Effector CD4-positive, alpha-beta T cell (primary cell): ENCODE data around the gene USP35.

Experiments used
- DNase-seq: peaks from one replicate; pipeline ENCODE4 v3.0.0-alpha.2; 2020

USP35 gene

DNA sequence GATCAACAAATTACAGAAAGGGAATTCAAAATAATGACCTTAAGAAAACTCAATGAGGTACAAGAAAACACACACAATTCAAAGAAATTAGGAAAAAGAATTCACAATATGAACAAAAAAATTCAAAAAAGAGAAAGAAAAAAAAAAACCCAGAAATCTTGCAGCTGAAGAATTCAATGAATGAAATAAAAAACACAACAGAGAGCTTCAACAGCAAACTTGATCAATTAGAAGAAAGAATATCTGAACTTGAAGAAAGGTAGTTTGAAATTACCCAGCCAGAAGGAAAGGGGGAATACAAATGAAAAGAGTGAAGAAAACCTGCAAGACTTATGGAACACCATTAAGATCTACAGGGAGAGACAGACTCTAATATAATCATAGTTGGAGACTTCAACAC is 52.8 kb downstream of the USP35 start:
- no peak for DNase-seq

- DNase-seq = no peak
Measured at GRCh38 chr11:78244080-78244479, 55.4 kb downstream of the USP35 start.

DNA sequence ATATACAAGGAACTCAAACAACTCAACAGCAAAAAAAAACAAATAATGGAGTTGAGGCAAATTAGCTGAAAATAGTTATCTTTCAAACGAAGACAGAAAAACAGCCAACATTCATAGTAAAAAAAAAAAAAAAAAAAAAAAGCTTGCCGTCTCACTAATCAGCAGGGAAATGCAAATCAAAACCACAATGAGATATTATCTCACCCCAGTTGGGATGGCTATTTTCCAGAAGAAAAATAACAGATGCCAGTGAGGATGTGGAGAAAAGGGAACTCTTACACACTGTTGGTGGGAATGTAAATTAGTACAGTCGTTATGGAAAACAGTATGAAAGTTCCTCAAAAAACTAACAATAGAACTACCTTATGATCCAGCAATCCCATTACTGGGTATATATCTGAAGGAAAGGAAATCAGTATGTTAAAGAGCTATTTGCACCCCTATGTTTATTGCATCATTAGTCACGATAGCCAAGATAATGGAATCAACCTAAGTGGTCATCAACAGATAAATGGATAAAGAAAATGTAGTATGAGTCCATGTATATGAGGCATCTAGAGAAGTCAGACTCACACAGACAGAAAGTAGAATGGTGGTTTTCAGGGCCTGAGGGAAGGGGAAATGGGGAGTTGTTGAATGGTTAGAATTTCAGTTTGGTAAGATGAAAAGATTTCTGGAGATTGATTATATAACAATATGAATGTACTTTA is 56.0 kb downstream of the USP35 start:
- no peak for DNase-seq

DNA sequence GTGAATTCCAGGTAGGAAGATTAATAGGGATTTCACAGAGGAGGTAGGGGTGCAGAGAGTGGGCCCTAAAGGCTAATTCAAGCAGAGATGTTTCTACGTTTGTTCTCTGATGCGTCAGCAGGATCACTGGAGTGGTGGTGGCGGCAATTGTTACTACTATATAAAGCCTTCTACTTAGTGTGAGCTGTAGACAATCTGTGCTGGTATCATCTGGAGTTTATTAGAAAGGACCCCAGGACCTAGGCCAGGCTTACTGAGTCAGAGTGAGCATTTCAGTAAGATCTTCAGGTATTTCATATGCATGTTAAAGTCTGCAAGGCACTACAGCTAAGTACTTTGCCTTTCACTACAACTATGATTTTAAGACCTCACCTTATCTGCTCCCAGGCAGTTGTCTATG is 59.5 kb downstream of the USP35 start:
- no peak for DNase-seq

- no peak for DNase-seq
Measured at GRCh38 chr11:78248903-78249302, 60.2 kb downstream of the USP35 start.

DNA sequence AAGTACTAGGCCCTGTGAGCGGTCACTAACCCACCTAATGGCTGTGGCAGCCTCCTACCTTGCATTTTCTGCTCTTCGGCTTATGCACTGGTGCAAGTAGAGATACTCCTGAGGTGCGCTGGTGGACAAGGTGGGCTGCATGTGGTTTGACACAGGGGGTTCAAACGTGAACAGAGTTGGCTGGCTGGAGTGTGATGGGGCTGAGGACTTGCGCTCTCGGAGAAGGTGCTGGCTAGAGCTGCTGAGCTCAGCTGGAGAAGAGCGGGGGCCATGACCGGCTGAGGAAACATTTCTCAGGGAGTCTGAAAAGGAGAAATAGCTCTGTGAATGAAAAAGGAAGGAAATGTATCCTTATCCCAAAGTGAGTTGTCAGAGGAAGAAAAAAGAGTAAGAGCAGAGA is 61.4 kb downstream of the USP35 start:
- no peak for DNase-seq

- no peak for DNase-seq
Measured at GRCh38 chr11:78251083-78251775, 62.5 kb downstream of the USP35 start.

DNA sequence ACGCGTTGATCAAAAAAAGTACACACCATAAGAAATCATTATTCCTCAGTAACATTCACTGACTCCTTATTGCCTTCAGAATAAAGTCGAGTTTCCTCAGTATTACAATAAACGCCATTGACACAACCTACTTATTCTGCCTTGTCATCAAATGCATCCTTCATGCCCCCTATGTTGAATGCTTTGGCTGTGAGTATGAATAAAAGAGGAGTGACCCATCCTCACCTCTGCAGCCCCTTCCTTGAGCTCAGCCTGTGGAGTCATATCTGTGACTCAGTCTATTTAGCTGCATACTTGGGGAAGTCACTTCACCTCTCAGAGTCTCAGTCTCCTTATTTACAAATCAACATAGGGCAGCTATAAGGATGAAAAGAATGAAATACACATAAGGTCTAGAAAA is 65.1 kb downstream of the USP35 start:
- no peak for DNase-seq

DNA sequence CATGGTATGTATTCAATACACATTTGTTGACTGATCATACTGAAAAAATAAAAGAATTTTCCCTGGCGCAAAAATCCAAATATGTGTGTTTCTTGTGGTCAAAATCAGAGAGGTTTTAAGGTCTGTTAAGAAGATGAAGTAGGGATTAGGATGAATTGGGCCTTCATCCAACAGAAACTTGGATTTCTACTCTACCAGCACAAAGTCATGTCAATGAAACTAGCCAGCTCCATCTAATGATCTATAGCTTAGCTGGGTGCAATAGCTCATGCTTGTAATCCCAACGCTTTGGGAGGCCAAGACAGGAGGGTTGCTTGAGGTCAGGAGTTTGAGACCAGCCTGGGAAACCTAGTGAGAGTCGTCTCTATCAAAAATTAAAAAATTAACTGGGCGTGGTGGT is 65.5 kb downstream of the USP35 start:
- DNase-seq = no peak

- DNase-seq = no peak
Measured at GRCh38 chr11:78255919-78256318, 67.2 kb downstream of the USP35 start.

DNA sequence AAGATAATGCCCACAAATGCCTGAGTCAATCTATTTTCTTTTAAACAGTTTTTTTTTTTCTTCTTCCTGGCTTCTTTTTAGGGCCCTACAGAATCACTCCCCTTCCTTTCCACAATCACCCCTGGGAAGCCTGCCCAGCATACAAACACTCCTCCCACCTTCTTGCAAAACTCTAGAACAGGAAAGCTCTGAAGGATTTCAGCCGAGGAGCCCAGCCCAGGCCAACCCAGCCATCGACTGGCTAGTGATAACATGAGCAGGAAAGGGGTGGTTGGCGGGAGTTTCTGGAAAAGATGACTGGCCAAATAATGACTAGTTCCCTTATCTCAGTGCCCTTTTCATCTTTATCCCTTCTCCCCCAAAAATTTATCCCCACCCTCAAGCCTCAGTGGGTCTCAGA is 68.2 kb downstream of the USP35 start:
- DNase-seq = no peak

GRCh38 chr11:78257654-78258053 is 68.9 kb downstream of the USP35 start:
- DNase-seq = no peak

DNA sequence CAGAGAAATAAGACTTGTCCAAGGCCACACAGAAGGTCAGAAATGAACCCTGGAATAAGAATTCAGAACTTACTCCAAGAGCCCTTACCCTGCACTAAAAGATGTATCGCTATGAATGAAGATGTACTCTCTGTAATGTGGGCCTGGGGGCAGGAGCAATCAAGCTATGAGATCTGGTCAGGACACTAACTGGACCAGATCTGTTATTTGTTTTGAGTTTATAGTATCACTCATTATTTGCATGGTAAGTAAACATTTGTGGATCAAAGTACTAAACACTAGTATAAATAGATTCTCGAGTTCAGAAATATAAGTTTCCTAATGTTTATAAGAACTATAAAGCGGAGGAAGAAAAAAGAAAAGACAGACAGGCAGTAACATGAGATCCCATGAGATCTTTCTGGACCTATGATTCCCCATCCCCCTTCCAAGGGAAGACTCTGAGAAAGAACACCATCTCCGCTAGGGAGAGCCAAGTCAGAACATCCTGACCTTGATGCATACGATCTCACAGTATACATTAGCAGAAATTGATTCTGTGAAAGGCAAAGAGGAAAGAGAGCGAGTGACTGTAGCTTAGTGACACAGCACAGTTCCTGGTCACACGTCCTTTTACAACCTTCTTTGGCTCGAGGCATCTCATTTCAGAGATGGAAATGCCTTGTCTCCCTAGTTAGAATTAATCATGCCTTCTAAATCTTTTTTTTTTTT is 71.2 kb downstream of the USP35 start:
- DNase-seq = no peak

DNA sequence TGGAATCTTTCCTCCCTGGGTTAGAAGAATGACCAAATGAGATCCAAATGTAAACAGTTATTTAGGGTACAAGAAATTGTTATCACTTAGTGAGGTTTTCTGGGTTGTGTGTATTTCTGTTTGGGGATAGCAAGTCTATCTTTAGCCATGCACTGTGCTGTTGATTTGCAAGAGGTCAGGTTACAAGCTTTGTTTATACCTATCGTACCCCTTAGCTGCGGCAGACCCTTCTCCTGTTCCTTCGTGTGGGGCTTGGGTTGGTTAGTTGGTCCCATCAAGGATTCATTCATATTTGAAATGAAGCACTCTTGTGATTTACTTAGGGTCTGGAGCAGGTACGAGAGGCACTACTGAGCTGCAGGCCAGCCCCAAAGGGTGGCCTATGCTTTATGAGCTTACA is 72.6 kb downstream of the USP35 start:
- DNase-seq = no peak

GRCh38 chr11:78261828-78262227 is 73.1 kb downstream of the USP35 start:
- DNase-seq = no peak

DNA sequence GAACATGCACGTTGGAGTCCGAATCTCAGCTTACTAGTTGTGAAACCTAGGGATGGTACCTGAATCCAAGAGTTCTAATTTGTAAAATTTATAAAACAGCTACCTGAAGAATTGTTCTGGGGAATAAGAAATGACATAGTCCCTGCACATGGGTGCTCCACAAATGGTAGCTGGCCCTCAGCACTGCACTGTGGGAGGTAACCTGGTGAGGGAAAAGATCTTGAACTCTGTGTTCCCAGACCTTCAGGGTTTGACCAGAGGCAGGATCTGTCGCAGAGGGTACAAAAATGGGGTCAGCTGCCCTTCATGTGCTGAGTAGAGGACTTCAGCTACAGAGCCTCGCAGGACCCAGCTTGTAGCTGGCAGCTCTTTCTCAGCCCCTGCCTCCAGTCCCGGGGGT is 73.5 kb downstream of the USP35 start:
- no peak for DNase-seq

DNA sequence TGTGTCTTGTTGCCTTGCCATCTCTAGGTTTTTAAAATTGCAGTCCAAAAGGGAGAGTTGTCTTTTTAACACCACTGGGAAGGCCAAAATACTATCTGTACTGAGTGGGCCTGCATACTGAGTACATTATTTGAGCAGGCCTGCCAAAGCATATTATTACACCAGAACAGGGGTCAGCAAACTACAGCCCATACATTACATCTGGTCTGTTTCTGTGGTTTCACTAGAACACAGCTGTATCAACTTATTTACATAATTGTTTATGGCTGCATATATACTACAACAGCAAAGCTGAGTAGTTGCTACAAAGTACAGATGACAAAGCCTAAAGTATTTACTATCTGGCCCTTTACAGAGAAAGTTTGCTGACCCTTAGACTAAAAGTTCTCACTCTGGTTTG is 74.0 kb downstream of the USP35 start:
- no peak for DNase-seq
